ENCODE results near the gene TYW1B.
"Not testable (repeated sequence)": the region's sequence is repeated elsewhere in the genome, so short reads cannot be mapped to it uniquely, and the experiment has no call there.

DNA sequence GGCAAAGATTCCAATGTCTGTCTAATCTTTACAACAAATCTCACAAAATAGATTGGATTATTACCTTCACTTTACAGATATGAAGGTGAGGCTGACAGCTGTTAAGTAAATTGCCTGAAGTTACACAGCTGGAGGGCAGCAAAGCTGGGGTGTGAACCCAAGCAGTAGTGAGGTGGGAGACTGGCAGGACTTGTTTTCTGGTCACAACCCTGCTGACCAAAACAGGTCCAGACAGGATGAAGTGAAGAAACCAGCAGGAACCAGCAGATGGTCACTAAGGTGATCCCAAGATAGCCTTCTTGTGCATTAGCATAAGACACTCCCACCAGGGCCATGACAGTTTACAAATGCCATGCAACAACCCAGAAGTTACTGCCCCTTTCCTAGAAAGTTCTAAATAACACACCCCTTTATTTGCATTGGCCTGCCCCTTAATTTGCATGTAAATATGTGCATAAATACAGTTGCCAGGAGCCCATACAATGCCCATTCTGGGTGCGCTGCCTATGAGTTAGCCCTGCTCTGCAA lies 195.2 kb downstream of the TYW1B start:
- TF ChIP-seq POLR2A, CTCF (IDR thresholded peaks at IDR 0.05): not testable (repeated sequence)

Measured in tibial nerve (tissue), 3 donors.